ENCODE data around the gene BICRA. TPM values are rescaled to one million over a fixed set of nuclear protein-coding genes. Genes with fewer than 3 reads are reported as not detected.

Gene BICRA
- total and polyA plus RNA-seq, 9 of the 15 experiments (the other 6 are each of a cell fraction or from before 2014, with no cell fraction given) = 0.01 to 8.8 (median 1.2) TPM

DNA sequence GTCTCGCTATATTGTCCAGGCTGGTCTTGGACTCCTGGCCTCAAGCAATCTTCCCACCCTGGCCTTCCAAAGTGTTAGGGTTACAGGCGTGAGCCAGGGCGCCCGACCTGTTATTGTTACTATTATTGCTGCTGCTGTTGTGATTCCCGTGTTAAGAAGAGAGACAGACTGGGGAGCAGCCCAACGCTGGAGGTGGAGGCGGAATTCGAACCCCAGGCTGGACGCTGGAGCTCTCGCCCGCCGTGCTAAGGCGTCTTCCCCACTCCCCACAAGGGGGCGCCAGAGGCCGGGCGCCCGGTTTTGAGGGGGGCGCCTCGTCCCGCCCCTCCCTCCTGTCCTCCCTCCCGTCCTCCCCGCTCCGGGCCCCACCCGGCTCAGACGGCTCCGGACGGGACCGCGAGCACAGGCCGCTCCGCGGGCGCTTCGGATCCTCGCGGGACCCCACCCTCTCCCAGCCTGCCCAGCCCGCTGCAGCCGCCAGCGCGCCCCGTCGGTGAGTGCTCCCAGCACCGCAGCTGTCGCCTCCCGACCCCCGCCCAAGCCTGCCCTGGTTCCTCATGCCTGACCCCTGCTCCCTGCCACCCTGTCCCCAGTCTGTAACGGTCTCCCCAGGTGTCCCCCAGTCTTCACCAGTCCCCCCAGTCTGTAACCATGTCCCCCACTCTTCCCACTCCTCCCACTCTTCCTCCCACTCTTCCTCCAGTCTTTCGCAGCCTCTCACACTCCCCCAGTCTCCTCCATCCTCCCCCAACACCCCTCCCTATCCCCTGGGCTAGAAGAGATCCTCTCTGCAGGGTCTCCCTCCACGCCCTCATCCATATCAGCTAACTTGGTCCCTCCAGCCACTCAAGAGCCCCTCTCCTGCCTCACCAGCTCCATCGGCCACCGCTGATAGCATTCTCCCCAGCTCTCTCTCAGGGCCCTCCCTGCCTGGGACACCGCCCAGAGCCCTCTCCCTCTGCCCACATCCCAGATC is 104.4 kb downstream of the BICRA start, which contains the start of gene EHD2 (continued):
- no peak for TF ChIP-seq ZNF408 (CRISPR knock-in tag; IDR thresholded peaks at IDR 0.05; ENCODE audit: low read depth)
- no peak for TF ChIP-seq TGIF2 (CRISPR knock-in tag; IDR thresholded peaks at IDR 0.05)
- no peak for TF ChIP-seq ZFP1 (CRISPR knock-in tag; IDR thresholded peaks at IDR 0.05)
- TF ChIP-seq POLR2H (tag; IDR thresholded peaks at IDR 0.05; ENCODE audit: low read depth) = no peak
- TF ChIP-seq, protein P1, sequence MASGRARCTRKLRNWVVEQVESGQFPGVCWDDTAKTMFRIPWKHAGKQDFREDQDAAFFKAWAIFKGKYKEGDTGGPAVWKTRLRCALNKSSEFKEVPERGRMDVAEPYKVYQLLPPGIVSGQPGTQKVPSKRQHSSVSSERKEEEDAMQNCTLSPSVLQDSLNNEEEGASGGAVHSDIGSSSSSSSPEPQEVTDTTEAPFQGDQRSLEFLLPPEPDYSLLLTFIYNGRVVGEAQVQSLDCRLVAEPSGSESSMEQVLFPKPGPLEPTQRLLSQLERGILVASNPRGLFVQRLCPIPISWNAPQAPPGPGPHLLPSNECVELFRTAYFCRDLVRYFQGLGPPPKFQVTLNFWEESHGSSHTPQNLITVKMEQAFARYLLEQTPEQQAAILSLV (tag; IDR thresholded peaks at IDR 0.05) = no peak
- no peak for TF ChIP-seq KLF16 (IDR thresholded peaks at IDR 0.05)
- no peak for TF ChIP-seq TAF15 (IDR thresholded peaks at IDR 0.05; ENCODE audit: low read depth, low read length)
- no peak for TF ChIP-seq GTF2F1 (IDR thresholded peaks at IDR 0.05; ENCODE audit: low read depth, low read length)
- TF ChIP-seq, protein P2, sequence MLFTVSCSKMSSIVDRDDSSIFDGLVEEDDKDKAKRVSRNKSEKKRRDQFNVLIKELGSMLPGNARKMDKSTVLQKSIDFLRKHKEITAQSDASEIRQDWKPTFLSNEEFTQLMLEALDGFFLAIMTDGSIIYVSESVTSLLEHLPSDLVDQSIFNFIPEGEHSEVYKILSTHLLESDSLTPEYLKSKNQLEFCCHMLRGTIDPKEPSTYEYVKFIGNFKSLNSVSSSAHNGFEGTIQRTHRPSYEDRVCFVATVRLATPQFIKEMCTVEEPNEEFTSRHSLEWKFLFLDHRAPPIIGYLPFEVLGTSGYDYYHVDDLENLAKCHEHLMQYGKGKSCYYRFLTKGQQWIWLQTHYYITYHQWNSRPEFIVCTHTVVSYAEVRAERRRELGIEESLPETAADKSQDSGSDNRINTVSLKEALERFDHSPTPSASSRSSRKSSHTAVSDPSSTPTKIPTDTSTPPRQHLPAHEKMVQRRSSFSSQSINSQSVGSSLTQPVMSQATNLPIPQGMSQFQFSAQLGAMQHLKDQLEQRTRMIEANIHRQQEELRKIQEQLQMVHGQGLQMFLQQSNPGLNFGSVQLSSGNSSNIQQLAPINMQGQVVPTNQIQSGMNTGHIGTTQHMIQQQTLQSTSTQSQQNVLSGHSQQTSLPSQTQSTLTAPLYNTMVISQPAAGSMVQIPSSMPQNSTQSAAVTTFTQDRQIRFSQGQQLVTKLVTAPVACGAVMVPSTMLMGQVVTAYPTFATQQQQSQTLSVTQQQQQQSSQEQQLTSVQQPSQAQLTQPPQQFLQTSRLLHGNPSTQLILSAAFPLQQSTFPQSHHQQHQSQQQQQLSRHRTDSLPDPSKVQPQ (CRISPR knock-in tag; IDR thresholded peaks at IDR 0.05; ENCODE audit: borderline replicate concordance) = no peak
- TF ChIP-seq, protein P3, sequence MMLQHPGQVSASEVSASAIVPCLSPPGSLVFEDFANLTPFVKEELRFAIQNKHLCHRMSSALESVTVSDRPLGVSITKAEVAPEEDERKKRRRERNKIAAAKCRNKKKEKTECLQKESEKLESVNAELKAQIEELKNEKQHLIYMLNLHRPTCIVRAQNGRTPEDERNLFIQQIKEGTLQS (IDR thresholded peaks at IDR 0.05) = no peak
- TF ChIP-seq, protein P3 (CRISPR knock-in tag; conservative IDR thresholded peaks at IDR 0.05) = no peak
- TF ChIP-seq SETDB1 (IDR thresholded peaks at IDR 0.05; ENCODE audit: low read length) = no peak
- TF ChIP-seq FOS (IDR thresholded peaks at IDR 0.05; ENCODE audit: extremely low read depth, insufficient read length) = no peak
- no peak for TF ChIP-seq KDM2B (CRISPR knock-in tag; IDR thresholded peaks at IDR 0.05)
- TF ChIP-seq GATAD2B (IDR thresholded peaks at IDR 0.05; ENCODE audit: borderline replicate concordance) = no peak
- no peak for TF ChIP-seq HDAC6 (IDR thresholded peaks at IDR 0.05; ENCODE audit: low read depth, low read length)
- TF ChIP-seq XRCC3 (IDR thresholded peaks at IDR 0.05) = no peak
- no peak for TF ChIP-seq ZNF184 (CRISPR knock-in tag; IDR thresholded peaks at IDR 0.05)
- TF ChIP-seq RBM22 (IDR thresholded peaks at IDR 0.05; ENCODE audit: low read depth, low read length, poor library complexity, severe bottlenecking) = no peak
- TF ChIP-seq, protein P4, sequence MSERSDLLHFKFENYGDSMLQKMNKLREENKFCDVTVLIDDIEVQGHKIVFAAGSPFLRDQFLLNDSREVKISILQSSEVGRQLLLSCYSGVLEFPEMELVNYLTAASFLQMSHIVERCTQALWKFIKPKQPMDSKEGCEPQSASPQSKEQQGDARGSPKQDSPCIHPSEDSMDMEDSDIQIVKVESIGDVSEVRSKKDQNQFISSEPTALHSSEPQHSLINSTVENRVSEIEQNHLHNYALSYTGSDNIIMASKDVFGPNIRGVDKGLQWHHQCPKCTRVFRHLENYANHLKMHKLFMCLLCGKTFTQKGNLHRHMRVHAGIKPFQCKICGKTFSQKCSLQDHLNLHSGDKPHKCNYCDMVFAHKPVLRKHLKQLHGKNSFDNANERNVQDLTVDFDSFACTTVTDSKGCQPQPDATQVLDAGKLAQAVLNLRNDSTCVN (CRISPR knock-in tag; IDR thresholded peaks at IDR 0.05) = peak; percentile 75; the same call in 1 of the 2 replicates
- TF ChIP-seq ZNF143 (CRISPR knock-in tag; IDR thresholded peaks at IDR 0.05) = no peak; the same call in 1 of the 2 replicates
- no peak for TF ChIP-seq ZNF561 (CRISPR knock-in tag; conservative IDR thresholded peaks at IDR 0.05)
- TF ChIP-seq HSF4 (CRISPR knock-in tag; IDR thresholded peaks at IDR 0.05; ENCODE audit: borderline replicate concordance) = no peak
- TF ChIP-seq TAF9B (IDR thresholded peaks at IDR 0.05; ENCODE audit: partially characterized antibody) = no peak

Measured in K562 (cell line).